ENCODE data around the gene CHP2. TPM values are rescaled to one million over a fixed set of nuclear protein-coding genes. Genes with fewer than 3 reads are reported as not detected.

CHP2 gene
- total RNA-seq, result under 1 TPM in 1 of 2 donors, not detected in 1; 0.13 TPM
- polyA plus RNA-seq, result 10 to 100 TPM in 1 of 2 donors, under 1 TPM in 1; 0.23 to 55.2 TPM
- long read RNA-seq, donor 1, partial matches to known transcripts, result 0 of 1 reads
- long read RNA-seq, donor 1, other reads (novel, unspliced or antisense), result 0 of 1 reads
- long read RNA-seq, donor 2, result 0 reads

DNA sequence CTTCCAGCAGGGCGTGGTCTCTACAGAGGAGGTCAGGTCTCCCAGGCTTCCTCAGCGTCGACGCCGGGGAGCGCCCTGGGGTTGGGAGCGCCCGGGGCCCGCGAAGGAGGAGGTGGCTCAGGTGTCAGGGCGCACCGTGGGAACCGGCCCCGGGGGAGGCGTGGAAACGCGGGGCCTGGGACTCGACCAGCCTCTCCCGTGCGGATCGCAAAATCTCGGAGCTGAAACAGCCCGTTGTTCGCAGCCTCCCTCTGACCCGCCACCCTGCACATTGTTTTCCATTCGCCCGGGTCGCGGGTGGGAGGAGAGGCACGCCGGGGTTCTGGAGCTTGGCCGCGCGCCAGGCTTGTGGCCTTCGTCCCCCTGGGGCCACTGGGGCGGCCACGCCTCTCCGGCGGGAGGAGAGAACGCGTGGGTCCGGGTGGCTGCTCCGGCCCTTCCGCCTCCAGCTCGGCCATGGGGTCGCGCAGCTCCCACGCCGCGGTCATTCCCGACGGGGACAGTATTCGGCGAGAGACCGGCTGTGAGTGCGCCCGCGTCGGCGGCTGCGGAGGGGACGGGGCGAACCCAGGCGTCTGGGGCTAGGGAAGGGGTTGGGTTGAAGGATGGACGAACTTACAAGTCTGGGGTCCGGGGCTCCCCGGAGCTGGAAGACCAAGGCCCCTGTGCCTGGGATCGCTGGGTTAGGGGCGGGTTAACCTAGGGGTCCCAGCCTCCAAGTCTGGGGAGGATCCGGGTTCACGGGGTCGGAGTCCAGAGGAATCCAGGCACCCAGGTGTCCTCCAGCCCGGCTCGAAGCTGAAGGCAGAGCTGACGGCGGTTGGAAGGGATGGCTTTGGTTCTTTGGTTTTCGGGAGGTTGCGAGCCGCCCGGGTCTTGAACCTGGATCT is at the start of gene CHP2:
Gene CHP2 (plus strand): TSS at position 433 of the 890 bp plus-strand sequence. CDS start 24 bp downstream, at position 457.
- H3K36me3 ChIP-seq (ENCODE audit: control insufficient read depth in 1 of 2, insufficient read depth in 2 of 2, low read length in 1 of 2), result no peaks in the 10 kb centered on the region
- no peak within 1 kb of the TSS for H3K4me3 ChIP-seq (ENCODE audit: low read length in 2 of 2)
- intact Hi-C loops (cut with DNase I), result no loop called here
- no peaks in the 10 kb centered on the region for H3K4me1 ChIP-seq (ENCODE audit: control insufficient read depth in 1 of 2, insufficient read depth in 2 of 2, low read length in 2 of 2)
- WGBS, 2 donors, result 3% methylated on average over 74 to 80 of the region's 80 CpGs
- H3K9me3 ChIP-seq (ENCODE audit: control insufficient read depth, low read length), result no peaks in the 10 kb centered on the region
- no peaks in the 10 kb centered on the region for H3K27me3 ChIP-seq (ENCODE audit: control insufficient read depth in 1 of 2, insufficient read depth in 2 of 2, low read length in 1 of 2)
- DNase-seq (peak in 1 of 2 donors; percentile 78), ATAC-seq (ENCODE audit: low FRiP score) (no peak)
- no peak within 1 kb of the TSS for H3K27ac ChIP-seq (ENCODE audit: low read depth in 1 of 2, low read length in 2 of 2)

GRCh38 chr16:23705517-23705902 is 49.3 kb upstream of the CHP2 start:
- no peaks in the 10 kb centered on the region for H3K27me3 ChIP-seq (ENCODE audit: control insufficient read depth in 1 of 2, insufficient read depth in 2 of 2, low read length in 1 of 2)
- intact Hi-C loops (cut with DNase I), result no loop called here
- DNase-seq (peak in 1 of 2 donors; percentile 30), ATAC-seq (ENCODE audit: low FRiP score) (peak; percentile 30)
- H3K27ac ChIP-seq (ENCODE audit: low read depth in 1 of 2, low read length in 2 of 2), result no peak overlapping the region
- H3K36me3 ChIP-seq (ENCODE audit: control insufficient read depth in 1 of 2, insufficient read depth in 2 of 2, low read length in 1 of 2), result no peaks in the 10 kb centered on the region
- no peaks in the 10 kb centered on the region for H3K4me1 ChIP-seq (ENCODE audit: control insufficient read depth in 1 of 2, insufficient read depth in 2 of 2, low read length in 2 of 2)
- no peak overlapping the region for H3K4me3 ChIP-seq (ENCODE audit: low read length in 2 of 2)
- 79 to 87% methylated on average over 2 of the region's 2 CpGs for WGBS, 2 donors
- H3K9me3 ChIP-seq (ENCODE audit: control insufficient read depth, low read length), result peaks cover 5% of the 10 kb centered on the region

- intact Hi-C loops (cut with DNase I), result no loop called here
- DNase-seq (no peak), ATAC-seq (ENCODE audit: low FRiP score) (no peak)
- H3K27me3 ChIP-seq (ENCODE audit: control insufficient read depth in 1 of 2, insufficient read depth in 2 of 2, low read length in 1 of 2), result no peaks in the 10 kb centered on the region
- H3K36me3 ChIP-seq (ENCODE audit: control insufficient read depth in 1 of 2, insufficient read depth in 2 of 2, low read length in 1 of 2), result no peaks in the 10 kb centered on the region
- peaks cover 5% of the 10 kb centered on the region for H3K9me3 ChIP-seq (ENCODE audit: control insufficient read depth, low read length)
- no peak overlapping the region for H3K4me3 ChIP-seq (ENCODE audit: low read length in 2 of 2)
- H3K27ac ChIP-seq (ENCODE audit: low read depth in 1 of 2, low read length in 2 of 2), result no peak overlapping the region
- 66 to 80% methylated on average over 4 of the region's 4 CpGs for WGBS, 2 donors
- no peaks in the 10 kb centered on the region for H3K4me1 ChIP-seq (ENCODE audit: control insufficient read depth in 1 of 2, insufficient read depth in 2 of 2, low read length in 2 of 2)
Measured at GRCh38 chr16:23706439-23706838, 48.4 kb upstream of the CHP2 start.

DNA sequence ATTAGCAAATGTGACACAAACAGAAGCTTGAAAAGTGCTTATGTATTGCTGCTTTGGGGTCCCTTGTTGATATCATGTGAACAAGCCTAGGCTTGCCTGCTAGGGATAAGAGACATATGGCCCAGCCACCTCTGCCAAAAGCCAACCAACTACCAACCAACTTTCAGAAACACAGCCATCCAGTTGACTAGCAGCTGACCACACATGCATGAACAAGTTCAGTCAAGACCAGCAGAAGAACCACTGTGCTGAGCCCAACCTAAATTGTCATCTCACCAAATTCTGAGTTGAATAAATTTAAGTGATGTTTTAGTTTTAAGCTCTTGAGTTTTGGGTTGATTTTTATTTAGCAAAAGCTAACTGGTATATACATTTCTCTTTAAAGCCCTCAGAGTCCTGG is 45.3 kb upstream of the CHP2 start:
- ATAC-seq (ENCODE audit: low FRiP score) (no peak), DNase-seq (no peak)
- Histone ChIP-seq H3K4me3 (ENCODE audit: low read length in 2 of 2) (no peak overlapping the region), H3K4me1 (ENCODE audit: control insufficient read depth in 1 of 2, insufficient read depth in 2 of 2, low read length in 2 of 2) (no peaks in the 10 kb centered on the region), H3K27me3 (ENCODE audit: control insufficient read depth in 1 of 2, insufficient read depth in 2 of 2, low read length in 1 of 2) (no peaks in the 10 kb centered on the region), H3K27ac (ENCODE audit: low read depth in 1 of 2, low read length in 2 of 2) (no peak overlapping the region), H3K9me3 (ENCODE audit: control insufficient read depth, low read length) (peaks cover 5% of the 10 kb centered on the region), H3K36me3 (ENCODE audit: control insufficient read depth in 1 of 2, insufficient read depth in 2 of 2, low read length in 1 of 2) (no peaks in the 10 kb centered on the region)
- intact Hi-C loops (cut with DNase I), result no loop called here

- H3K27me3 ChIP-seq (ENCODE audit: control insufficient read depth in 1 of 2, insufficient read depth in 2 of 2, low read length in 1 of 2), result no peaks in the 10 kb centered on the region
- no peaks in the 10 kb centered on the region for H3K36me3 ChIP-seq (ENCODE audit: control insufficient read depth in 1 of 2, insufficient read depth in 2 of 2, low read length in 1 of 2)
- 70% methylated on average over 2 of the region's 2 CpGs for WGBS, 2 donors
- H3K27ac ChIP-seq (ENCODE audit: low read depth in 1 of 2, low read length in 2 of 2), result no peak overlapping the region
- no peak overlapping the region for H3K4me3 ChIP-seq (ENCODE audit: low read length in 2 of 2)
- no peaks in the 10 kb centered on the region for H3K4me1 ChIP-seq (ENCODE audit: control insufficient read depth in 1 of 2, insufficient read depth in 2 of 2, low read length in 2 of 2)
- peaks cover 5% of the 10 kb centered on the region for H3K9me3 ChIP-seq (ENCODE audit: control insufficient read depth, low read length)
- no peak for DNase-seq
- intact Hi-C loops (cut with DNase I), result no loop called here
- ATAC-seq (ENCODE audit: low FRiP score), result no peak
Measured at GRCh38 chr16:23710008-23710407, 44.8 kb upstream of the CHP2 start.

- intact Hi-C loops (cut with DNase I), result no loop called here
- Histone ChIP-seq H3K4me1 (ENCODE audit: control insufficient read depth in 1 of 2, insufficient read depth in 2 of 2, low read length in 2 of 2) (no peaks in the 10 kb centered on the region), H3K27me3 (ENCODE audit: control insufficient read depth in 1 of 2, insufficient read depth in 2 of 2, low read length in 1 of 2) (no peaks in the 10 kb centered on the region), H3K36me3 (ENCODE audit: control insufficient read depth in 1 of 2, insufficient read depth in 2 of 2, low read length in 1 of 2) (no peaks in the 10 kb centered on the region), H3K9me3 (ENCODE audit: control insufficient read depth, low read length) (peaks cover 5% of the 10 kb centered on the region), H3K27ac (ENCODE audit: low read depth in 1 of 2, low read length in 2 of 2) (no peak overlapping the region), H3K4me3 (ENCODE audit: low read length in 2 of 2) (no peak overlapping the region)
- ATAC-seq (ENCODE audit: low FRiP score) (no peak), DNase-seq (no peak)
- 93 to 96% methylated on average over 3 of the region's 3 CpGs for WGBS, 2 donors
Measured at GRCh38 chr16:23710504-23710903, 44.3 kb upstream of the CHP2 start.

GRCh38 chr16:23711785-23712184 is 43.0 kb upstream of the CHP2 start:
- H3K27me3 ChIP-seq (ENCODE audit: control insufficient read depth in 1 of 2, insufficient read depth in 2 of 2, low read length in 1 of 2), result no peaks in the 10 kb centered on the region
- H3K36me3 ChIP-seq (ENCODE audit: control insufficient read depth in 1 of 2, insufficient read depth in 2 of 2, low read length in 1 of 2), result no peaks in the 10 kb centered on the region
- DNase-seq (peak in 1 of 2 donors; percentile 42), ATAC-seq (ENCODE audit: low FRiP score) (no peak)
- 64 to 71% methylated on average over 4 of the region's 4 CpGs for WGBS, 2 donors
- no peak overlapping the region for H3K27ac ChIP-seq (ENCODE audit: low read depth in 1 of 2, low read length in 2 of 2)
- intact Hi-C loops (cut with DNase I), result no loop called here
- H3K9me3 ChIP-seq (ENCODE audit: control insufficient read depth, low read length), result peaks cover 5% of the 10 kb centered on the region
- no peaks in the 10 kb centered on the region for H3K4me1 ChIP-seq (ENCODE audit: control insufficient read depth in 1 of 2, insufficient read depth in 2 of 2, low read length in 2 of 2)
- no peak overlapping the region for H3K4me3 ChIP-seq (ENCODE audit: low read length in 2 of 2)

DNA sequence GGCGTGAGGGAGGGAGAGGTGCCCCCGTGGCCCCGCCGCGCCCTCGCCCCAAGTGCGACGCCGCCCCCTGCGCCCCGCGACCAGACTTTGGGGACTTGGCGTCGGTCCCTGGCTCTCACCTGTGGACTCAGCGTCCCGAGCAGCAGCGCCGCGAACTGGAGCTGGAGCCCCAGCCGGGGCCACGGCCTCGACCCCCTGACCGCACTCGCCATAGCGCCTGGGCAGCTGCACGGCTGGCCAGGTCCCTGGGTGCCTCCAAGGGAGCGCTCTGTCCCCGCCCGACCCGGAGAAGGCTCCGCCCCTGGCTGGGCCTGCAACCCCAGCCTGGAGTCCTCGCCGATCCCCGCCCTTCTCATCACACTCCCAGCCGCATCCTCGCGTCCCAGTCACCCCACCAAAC is 41.9 kb upstream of the CHP2 start, which contains the start of gene ERN2:
Gene ERN2 (minus strand): TSS at position 247 of the 400 bp plus-strand sequence. CDS start 35 bp downstream, at position 212.
- ATAC-seq (ENCODE audit: low FRiP score), result no peak
- Histone ChIP-seq H3K4me3 (ENCODE audit: low read length in 2 of 2) (no peak within 1 kb of the TSS), H3K27ac (ENCODE audit: low read depth in 1 of 2, low read length in 2 of 2) (no peak within 1 kb of the TSS), H3K27me3 (ENCODE audit: control insufficient read depth in 1 of 2, insufficient read depth in 2 of 2, low read length in 1 of 2) (no peaks in the 10 kb centered on the region), H3K36me3 (ENCODE audit: control insufficient read depth in 1 of 2, insufficient read depth in 2 of 2, low read length in 1 of 2) (no peaks in the 10 kb centered on the region), H3K4me1 (ENCODE audit: control insufficient read depth in 1 of 2, insufficient read depth in 2 of 2, low read length in 2 of 2) (no peaks in the 10 kb centered on the region), H3K9me3 (ENCODE audit: control insufficient read depth, low read length) (peaks cover 5% of the 10 kb centered on the region)
- DNase-seq, result no peak
- intact Hi-C loops (cut with DNase I), result no loop called here
- WGBS, 2 donors, result 2 to 3% methylated on average over 29 to 37 of the region's 37 CpGs

DNA sequence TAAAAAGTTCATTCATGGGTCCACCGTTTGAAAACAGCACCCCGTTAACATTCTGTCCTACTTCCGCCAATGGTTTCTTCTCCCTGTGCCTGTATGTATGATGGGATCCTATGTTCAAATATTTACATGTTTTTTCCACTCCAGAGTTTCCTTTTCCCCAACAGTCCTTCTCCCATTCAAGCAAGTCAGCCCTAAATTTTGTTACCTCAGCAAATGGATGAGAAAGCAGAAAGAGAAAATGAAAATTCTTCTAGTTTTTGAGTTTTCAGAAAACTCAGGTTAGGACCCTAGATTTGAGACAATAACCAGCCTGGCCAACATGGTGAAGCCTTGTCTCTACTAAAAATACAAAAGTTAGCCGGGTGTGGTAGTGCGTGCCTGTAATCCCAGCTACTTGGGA is 38.3 kb upstream of the CHP2 start:
- Histone ChIP-seq H3K4me1 (ENCODE audit: control insufficient read depth in 1 of 2, insufficient read depth in 2 of 2, low read length in 2 of 2) (no peaks in the 10 kb centered on the region), H3K27me3 (ENCODE audit: control insufficient read depth in 1 of 2, insufficient read depth in 2 of 2, low read length in 1 of 2) (no peaks in the 10 kb centered on the region), H3K9me3 (ENCODE audit: control insufficient read depth, low read length) (peaks cover 2% of the 10 kb centered on the region), H3K36me3 (ENCODE audit: control insufficient read depth in 1 of 2, insufficient read depth in 2 of 2, low read length in 1 of 2) (no peaks in the 10 kb centered on the region), H3K4me3 (ENCODE audit: low read length in 2 of 2) (no peak overlapping the region), H3K27ac (ENCODE audit: low read depth in 1 of 2, low read length in 2 of 2) (no peak overlapping the region)
- ATAC-seq (ENCODE audit: low FRiP score) (no peak), DNase-seq (no peak)
- intact Hi-C loops (cut with DNase I), result no loop called here
- WGBS, 2 donors, result 80 to 85% methylated on average over 5 of the region's 5 CpGs
